Cardiac muscle cell (in vitro differentiated cells and primary cell): ENCODE results near the gene BAZ1B. TPM values are rescaled to one million over a fixed set of nuclear protein-coding genes. Genes with fewer than 3 reads are reported as not detected.

Experiments used
- DNase-seq, 2 donors: peaks; one replicate each; pipeline versions ENCODE4 v3.0.0 to v3.0.0-alpha.2; 2010 to 2017; ENCODE audit warnings: low read depth in 1 of 2, low spot score in 1 of 2
- H3K27ac ChIP-seq: fragments of 200-600 bp; sonication (generic); 2 replicates; pipeline ENCODE4 v1.5.1; 2016
- H3K27me3 ChIP-seq: fragments of 200-600 bp; sonication (generic); 2 replicates; pipeline ENCODE4 v1.6.0; 2016; ENCODE audit warnings: control low read depth
- H3K36me3 ChIP-seq: fragments of 200-600 bp; sonication (generic); 2 replicates; pipeline ENCODE4 v1.5.1; 2016; ENCODE audit warnings: control low read depth
- H3K4me1 ChIP-seq: fragments of 200-600 bp; sonication (generic); 2 replicates; pipeline ENCODE4 v1.8.1; 2017; ENCODE audit warnings: low read depth, mild to moderate bottlenecking, mixed run types
- H3K4me3 ChIP-seq: fragments of 200-600 bp; sonication (generic); 2 replicates; pipeline ENCODE4 v1.5.1; 2016; ENCODE audit warnings: mild to moderate bottlenecking
- H3K9me3 ChIP-seq: fragments of 200-600 bp; sonication (generic); 2 replicates; pipeline ENCODE4 v1.5.1; 2017; ENCODE audit warnings: low read depth, mild to moderate bottlenecking, control low read depth
- polyA plus RNA-seq: library from polyadenylated mRNA; unstranded; fragments of >200 nt; fragmentation: Nextera tagmentation; extraction: Ambion mirVana; gene quantifications from 2 replicates; pipeline ENCODE4 v1.2.1, GENCODE V29; 2016
- total RNA-seq: library from RNA; depleted of rRNA; stranded (reverse); fragments of >200 nt; gene quantifications from 2 replicates; pipeline ENCODE4 v1.2.3, GENCODE V29; 2016
- TF ChIP-seq, protein P1 (sequence below): IDR thresholded peaks from 2 replicates; pipeline ENCODE4 v1.5.1; 2012; ENCODE audit warnings: low read depth, mild to moderate bottlenecking, low read length

The BAZ1B gene
- total and polyA plus RNA-seq, 2 experiments from 2014 or later: 19.7 to 42.5 TPM

DNA sequence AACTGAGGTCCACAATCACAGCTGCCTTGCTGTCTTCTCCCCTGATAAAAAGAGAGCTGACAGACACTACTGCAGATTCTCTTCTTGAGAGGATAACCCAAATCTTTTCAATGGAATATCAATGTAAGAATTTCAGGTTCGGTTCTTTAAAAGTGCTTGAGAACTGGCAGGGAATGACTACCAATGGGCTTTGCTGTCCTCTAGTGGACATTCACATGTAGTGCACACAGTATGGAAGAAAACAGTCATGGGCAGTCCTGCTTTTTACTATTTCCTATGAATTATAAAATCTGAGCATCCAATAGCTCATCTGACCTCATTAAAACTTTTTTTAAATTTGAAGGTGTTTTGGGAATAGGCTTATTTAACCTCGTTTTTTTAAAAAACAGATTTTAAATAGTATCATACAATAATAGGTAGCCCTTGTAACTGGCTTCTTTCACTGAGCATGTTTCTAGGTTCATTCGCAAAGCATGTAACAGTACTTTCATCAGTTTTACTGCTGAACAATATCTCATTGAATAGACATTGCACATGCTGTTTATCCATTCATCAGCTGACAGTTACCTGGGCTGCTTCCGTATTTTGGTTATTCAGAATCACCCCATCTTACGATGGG, 70.2 kb downstream of the BAZ1B start:
- H3K36me3 ChIP-seq: peaks cover 60% of the 10 kb centered on the region

DNA sequence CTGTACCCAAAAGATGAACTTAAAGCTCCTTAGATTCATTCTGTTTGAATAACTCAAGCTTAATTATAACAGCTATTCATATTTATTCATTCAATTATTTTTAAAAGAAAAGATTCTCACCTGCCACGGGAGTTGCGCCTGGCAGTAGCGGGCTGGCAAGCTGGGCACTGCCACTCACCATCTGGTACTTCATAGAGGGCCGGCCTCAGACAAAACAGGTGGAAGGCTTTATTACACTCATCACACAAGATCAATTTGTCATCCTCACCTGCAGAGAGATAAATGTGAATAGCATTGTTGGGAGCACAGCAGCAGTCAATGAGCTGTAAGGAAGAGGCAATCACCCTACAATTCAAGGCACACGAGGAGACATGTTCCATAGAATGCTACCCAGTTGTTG, 72.7 kb downstream of the BAZ1B start:
- H3K36me3 ChIP-seq: peaks cover 65% of the 10 kb centered on the region
- TF ChIP-seq, protein P1, sequence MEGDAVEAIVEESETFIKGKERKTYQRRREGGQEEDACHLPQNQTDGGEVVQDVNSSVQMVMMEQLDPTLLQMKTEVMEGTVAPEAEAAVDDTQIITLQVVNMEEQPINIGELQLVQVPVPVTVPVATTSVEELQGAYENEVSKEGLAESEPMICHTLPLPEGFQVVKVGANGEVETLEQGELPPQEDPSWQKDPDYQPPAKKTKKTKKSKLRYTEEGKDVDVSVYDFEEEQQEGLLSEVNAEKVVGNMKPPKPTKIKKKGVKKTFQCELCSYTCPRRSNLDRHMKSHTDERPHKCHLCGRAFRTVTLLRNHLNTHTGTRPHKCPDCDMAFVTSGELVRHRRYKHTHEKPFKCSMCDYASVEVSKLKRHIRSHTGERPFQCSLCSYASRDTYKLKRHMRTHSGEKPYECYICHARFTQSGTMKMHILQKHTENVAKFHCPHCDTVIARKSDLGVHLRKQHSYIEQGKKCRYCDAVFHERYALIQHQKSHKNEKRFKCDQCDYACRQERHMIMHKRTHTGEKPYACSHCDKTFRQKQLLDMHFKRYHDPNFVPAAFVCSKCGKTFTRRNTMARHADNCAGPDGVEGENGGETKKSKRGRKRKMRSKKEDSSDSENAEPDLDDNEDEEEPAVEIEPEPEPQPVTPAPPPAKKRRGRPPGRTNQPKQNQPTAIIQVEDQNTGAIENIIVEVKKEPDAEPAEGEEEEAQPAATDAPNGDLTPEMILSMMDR: no peak
- no peaks in the 10 kb centered on the region for H3K9me3 ChIP-seq
- no peaks in the 10 kb centered on the region for H3K4me1 ChIP-seq
- H3K27ac ChIP-seq: no peak overlapping the region
- H3K27me3 ChIP-seq: no peaks in the 10 kb centered on the region
- DNase-seq: no peak
- no peak overlapping the region for H3K4me3 ChIP-seq

More for the DNA sequence above, 70.2 kb downstream of the BAZ1B start:
- Histone ChIP-seq H3K9me3 (no peaks in the 10 kb centered on the region), H3K4me3 (no peak overlapping the region), H3K27me3 (no peaks in the 10 kb centered on the region), H3K27ac (no peak overlapping the region), H3K4me1 (no peaks in the 10 kb centered on the region)
- DNase-seq: peak; percentile 69 to 77
- TF ChIP-seq, protein P1: peak; percentile 98

DNA sequence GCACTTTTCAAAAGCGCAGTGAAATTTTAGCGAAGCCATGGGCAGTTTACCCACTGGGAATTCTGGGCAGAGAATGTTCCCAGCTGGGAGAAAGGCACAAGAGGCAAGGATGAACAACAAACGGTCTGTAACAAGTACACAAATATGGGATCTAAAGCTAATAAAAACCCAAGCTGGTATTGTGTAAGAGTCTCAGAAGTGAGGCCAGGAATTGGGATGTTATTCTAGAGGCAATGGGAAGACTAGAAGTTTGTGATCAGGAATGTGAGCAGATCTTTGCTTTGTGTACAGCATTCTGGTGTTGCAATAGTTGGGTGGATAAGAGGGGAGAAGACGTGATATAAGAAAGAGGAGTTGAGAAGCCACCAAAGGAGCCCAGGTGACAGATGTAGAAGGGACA, 73.5 kb downstream of the BAZ1B start:
- TF ChIP-seq, protein P1: no peak
- Histone ChIP-seq H3K4me1 (no peaks in the 10 kb centered on the region), H3K27me3 (no peaks in the 10 kb centered on the region), H3K36me3 (peaks cover 69% of the 10 kb centered on the region), H3K27ac (no peak overlapping the region), H3K4me3 (no peak overlapping the region), H3K9me3 (no peaks in the 10 kb centered on the region)
- DNase-seq: peak in 1 of 2 donors; percentile 41

DNA sequence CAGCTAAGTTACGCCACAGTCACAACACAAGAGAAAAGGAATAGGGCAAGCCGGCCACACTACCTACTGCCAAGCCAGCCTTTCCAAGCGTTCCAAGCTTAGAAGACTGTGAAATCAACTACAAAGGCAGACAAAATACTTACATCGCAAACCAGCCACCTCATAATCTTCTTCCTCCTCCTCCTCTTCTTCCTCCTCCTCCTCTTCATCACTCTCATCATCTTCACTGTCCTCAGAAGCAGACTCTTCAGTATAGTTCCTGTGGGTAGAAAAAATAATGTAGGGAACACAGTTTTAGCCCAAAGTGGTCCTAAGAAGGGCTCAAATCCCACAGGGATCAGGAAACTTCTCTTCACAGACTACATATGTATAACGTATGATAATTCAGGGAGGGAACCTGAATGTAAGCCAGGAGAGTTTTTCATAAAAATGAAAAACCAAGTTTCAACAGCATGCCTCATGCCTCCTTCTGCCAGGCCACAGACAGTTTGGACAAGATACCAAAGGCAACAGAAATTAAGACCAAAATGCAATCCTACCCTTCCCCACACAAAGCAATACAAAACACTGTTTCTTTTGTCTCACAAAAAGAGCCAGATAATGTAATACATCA, 74.9 kb downstream of the BAZ1B start:
- Histone ChIP-seq H3K27ac (no peak overlapping the region), H3K36me3 (peaks cover 74% of the 10 kb centered on the region), H3K9me3 (no peaks in the 10 kb centered on the region), H3K4me1 (no peaks in the 10 kb centered on the region), H3K27me3 (no peaks in the 10 kb centered on the region), H3K4me3 (no peak overlapping the region)
- TF ChIP-seq, protein P1: no peak
- DNase-seq: no peak

DNA sequence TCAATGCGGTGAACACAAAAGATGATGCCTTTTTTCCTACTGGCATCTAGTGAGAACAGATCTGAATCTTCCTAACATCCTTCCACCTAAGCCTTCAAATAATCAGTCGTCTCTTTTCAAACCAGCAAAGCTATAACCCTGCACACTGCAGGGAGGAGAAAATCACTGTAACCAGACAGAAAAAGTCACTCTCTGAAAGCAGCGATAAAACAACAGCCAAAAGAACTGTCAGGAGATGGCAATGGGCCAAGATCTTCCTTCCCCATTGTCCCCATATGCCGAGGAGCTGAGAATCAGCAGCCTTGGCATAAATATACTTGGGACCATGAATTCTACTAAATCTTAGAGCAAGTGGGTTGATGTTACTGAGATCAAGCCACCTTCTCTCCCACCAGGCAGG, 75.4 kb downstream of the BAZ1B start:
- Histone ChIP-seq H3K9me3 (no peaks in the 10 kb centered on the region), H3K27me3 (no peaks in the 10 kb centered on the region), H3K4me1 (no peaks in the 10 kb centered on the region), H3K4me3 (no peak overlapping the region), H3K27ac (no peak overlapping the region), H3K36me3 (peaks cover 78% of the 10 kb centered on the region)
- TF ChIP-seq, protein P1: no peak
- peak in 1 of 2 donors; percentile 28 for DNase-seq
